Upper lobe of left lung (tissue), 4 donors: ENCODE results near the gene UGT1A10.

Source experiments
- CTCF ChIP-seq, 6 experiments: fragments of 450-650 bp in 4 of 6; fragments of 200-600 bp in 2 of 6; sonication (generic) in 2 of 6; IDR thresholded peaks; one replicate each; pipeline ENCODE4 v1.5.1; 2016 to 2019; ENCODE audit warnings: antibody characterized with exemption in 6 of 6
- EP300 ChIP-seq, 4 donors: sonication (generic); formaldehyde crosslinking; IDR thresholded peaks; one replicate each; pipeline ENCODE4 v1.5.1; 2017; ENCODE audit warnings: antibody characterized with exemption in 4 of 4, control low read depth in 2 of 4

- TF ChIP-seq CTCF (IDR thresholded peaks at IDR 0.05) (no peak), EP300 (IDR thresholded peaks at IDR 0.05) (no peak)
These were observed 184.9 kb downstream of the UGT1A10 start for GRCh38 chr2:233821196-233821595.
